Measurements from ENCODE around the gene TRAPPC4. TPM values are rescaled to one million over a fixed set of nuclear protein-coding genes. Genes with fewer than 3 reads are reported as not detected.

TRAPPC4 gene
- total and polyA plus RNA-seq, 9 donors: 34.0 to 59.1 (median 55.1) TPM

- DNase-seq: no peak
- Histone ChIP-seq H3K4me3 (no peak overlapping the region), H3K4me1 (ENCODE audit: insufficient read depth) (no peaks in the 10 kb centered on the region), H3K27ac (no peak overlapping the region), H3K9me3 (no peaks in the 10 kb centered on the region), H3K36me3 (no peaks in the 10 kb centered on the region), H3K27me3 (no peaks in the 10 kb centered on the region)
- TF ChIP-seq EP300 (IDR thresholded peaks at IDR 0.05) (no peak), CTCF (IDR thresholded peaks at IDR 0.05) (no peak)
- WGBS, 3 donors: 80 to 81% (median 81%) methylated on average over 4 of the region's 4 CpGs
- intact Hi-C loops (cut with DNase I): no loop called here
Measured at GRCh38 chr11:119006656-119007055, 11.9 kb upstream of the TRAPPC4 start.

- intact Hi-C loops (cut with DNase I): no loop called here
- TF ChIP-seq CTCF (IDR thresholded peaks at IDR 0.05) (no peak), EP300 (IDR thresholded peaks at IDR 0.05) (no peak), POLR2A (IDR thresholded peaks at IDR 0.05) (no peak)
- Histone ChIP-seq H3K9me3 (no peaks in the 10 kb centered on the region), H3K27me3 (no peaks in the 10 kb centered on the region), H3K36me3 (no peaks in the 10 kb centered on the region), H3K4me3 (no peak overlapping the region), H3K4me1 (ENCODE audit: insufficient read depth) (peaks cover 1% of the 10 kb centered on the region), H3K27ac (no peak overlapping the region)
- DNase-seq: no peak
- WGBS, 3 donors: 75 to 84% (median 79%) methylated on average over 6 of the region's 6 CpGs
Measured at GRCh38 chr11:119011476-119012053, 7.0 kb upstream of the TRAPPC4 start.

- no peaks in the 10 kb centered on the region for H3K9me3 ChIP-seq
- H3K27me3 ChIP-seq: no peaks in the 10 kb centered on the region
- WGBS, 3 donors: 76 to 83% (median 79%) methylated on average over 3 of the region's 3 CpGs
- no peak for TF ChIP-seq CTCF (IDR thresholded peaks at IDR 0.05)
- TF ChIP-seq POLR2A (IDR thresholded peaks at IDR 0.05): no peak
- TF ChIP-seq EP300 (IDR thresholded peaks at IDR 0.05): no peak
- H3K4me3 ChIP-seq: no peak overlapping the region
- H3K27ac ChIP-seq: no peak overlapping the region
- H3K36me3 ChIP-seq: no peaks in the 10 kb centered on the region
- intact Hi-C loops (cut with DNase I): no loop called here
- no peak for DNase-seq
- peaks cover 2% of the 10 kb centered on the region for H3K4me1 ChIP-seq (ENCODE audit: insufficient read depth)
Measured at GRCh38 chr11:119012629-119013170, 5.9 kb upstream of the TRAPPC4 start.

- no peak overlapping the region for H3K27ac ChIP-seq
- DNase-seq: no peak
- no peaks in the 10 kb centered on the region for H3K9me3 ChIP-seq
- WGBS, 3 donors: 92 to 93% (median 93%) methylated on average over 17 of the region's 17 CpGs
- intact Hi-C loops (cut with DNase I): no loop called here
- H3K4me1 ChIP-seq (ENCODE audit: insufficient read depth): peaks cover 4% of the 10 kb centered on the region
- no peaks in the 10 kb centered on the region for H3K27me3 ChIP-seq
- TF ChIP-seq POLR2A (IDR thresholded peaks at IDR 0.05): no peak
- TF ChIP-seq EP300 (IDR thresholded peaks at IDR 0.05): no peak
- no peak for TF ChIP-seq CTCF (IDR thresholded peaks at IDR 0.05)
- H3K4me3 ChIP-seq: no peak overlapping the region
- no peaks in the 10 kb centered on the region for H3K36me3 ChIP-seq
Measured at GRCh38 chr11:119014209-119014924, 4.2 kb upstream of the TRAPPC4 start.
